ENCODE data around the gene SLC6A7. TPM values are rescaled to one million over a fixed set of nuclear protein-coding genes. Genes with fewer than 3 reads are reported as not detected.
"Not testable (repeated sequence)": the region's sequence is repeated elsewhere in the genome, so short reads cannot be mapped to it uniquely, and the experiment has no call there.

Gene SLC6A7
- total RNA-seq, 1 donor from 2014 or later = not detected

- no peak for DNase-seq
Measured at GRCh38 chr5:150219142-150219541, 29.3 kb downstream of the SLC6A7 start.

DNA sequence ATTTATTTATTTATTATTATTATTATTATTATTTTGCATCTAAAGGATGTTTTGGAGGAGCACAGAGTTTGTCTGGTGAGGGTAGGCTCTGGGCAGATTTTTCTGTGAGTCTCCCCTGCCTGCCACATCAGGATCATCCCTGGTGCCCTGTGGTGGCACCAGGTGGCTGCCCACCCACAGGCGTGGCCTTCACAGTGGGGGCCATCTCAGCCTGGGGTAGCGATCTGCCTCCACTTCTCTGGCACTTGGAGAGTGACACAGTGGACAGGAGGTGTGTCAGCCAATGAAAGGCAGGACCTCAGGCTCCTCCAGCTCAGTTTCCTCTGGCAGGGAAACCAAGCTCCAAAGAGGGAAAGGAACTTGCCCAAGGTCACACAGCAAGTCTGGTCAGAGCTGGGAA, 30.0 kb downstream of the SLC6A7 start:
- DNase-seq = no peak

DNA sequence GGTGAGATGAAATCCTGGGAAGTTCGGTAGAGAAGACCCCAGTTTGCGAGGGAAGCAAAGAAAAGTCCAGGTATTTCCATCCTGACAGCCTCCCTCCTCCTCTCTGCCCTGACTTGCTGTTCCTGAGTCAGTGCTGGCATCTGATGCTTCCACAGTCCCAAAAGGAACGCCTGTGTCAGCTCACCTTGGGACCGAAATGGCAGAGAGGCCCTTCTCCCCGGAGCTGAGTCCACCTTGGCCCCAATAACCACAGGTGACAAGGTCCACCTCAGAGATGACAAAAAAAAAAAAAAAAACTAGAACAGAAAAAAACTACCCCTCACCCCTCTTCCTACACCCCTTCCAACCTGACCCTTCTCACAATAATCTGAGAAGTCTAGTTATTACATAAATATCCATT, 31.6 kb downstream of the SLC6A7 start:
- DNase-seq = no peak

DNA sequence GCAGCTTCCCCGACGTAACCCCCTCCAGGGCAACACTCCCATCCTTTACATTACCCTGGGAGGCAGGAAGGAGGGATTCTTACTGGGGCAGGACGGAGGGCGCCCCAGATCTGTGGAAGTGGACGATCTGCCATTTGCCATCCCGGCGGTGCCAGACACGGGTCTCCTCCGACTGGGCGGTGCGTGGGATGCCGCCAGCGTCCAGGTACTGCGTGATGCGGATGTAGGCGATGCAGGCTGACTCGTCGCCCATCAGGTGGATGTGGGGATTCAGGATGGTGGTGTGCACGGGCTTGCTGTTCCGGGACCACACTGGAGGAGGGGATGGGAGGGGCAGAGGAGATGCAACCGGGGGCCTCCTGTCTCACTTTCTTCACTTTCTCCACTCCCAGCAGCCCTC, 33.0 kb downstream of the SLC6A7 start:
- no peak for DNase-seq

GRCh38 chr5:150223474-150223873, 33.6 kb downstream of the SLC6A7 start:
- no peak for DNase-seq

- no peak for DNase-seq
Measured at GRCh38 chr5:150224483-150225027, 34.7 kb downstream of the SLC6A7 start.

DNA sequence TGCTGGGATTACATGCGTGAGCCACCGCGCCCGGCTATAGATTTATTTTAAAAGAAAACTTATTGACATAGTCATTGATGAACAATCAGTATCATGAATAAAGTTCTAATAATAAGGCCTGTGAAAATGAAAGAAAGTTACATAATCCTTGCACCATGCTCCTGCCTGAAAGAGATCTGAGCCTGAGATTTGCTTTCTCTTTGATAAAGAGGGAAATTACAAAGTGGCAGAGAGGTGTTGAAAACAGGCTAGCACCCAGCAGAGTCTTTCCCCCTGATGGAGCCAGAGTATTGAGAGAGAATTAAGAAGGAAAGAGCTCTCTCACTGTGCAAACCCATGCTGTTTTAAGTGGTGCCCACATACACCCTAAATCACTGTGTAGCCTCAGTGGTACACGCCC, 37.2 kb downstream of the SLC6A7 start:
- DNase-seq = no peak

DNA sequence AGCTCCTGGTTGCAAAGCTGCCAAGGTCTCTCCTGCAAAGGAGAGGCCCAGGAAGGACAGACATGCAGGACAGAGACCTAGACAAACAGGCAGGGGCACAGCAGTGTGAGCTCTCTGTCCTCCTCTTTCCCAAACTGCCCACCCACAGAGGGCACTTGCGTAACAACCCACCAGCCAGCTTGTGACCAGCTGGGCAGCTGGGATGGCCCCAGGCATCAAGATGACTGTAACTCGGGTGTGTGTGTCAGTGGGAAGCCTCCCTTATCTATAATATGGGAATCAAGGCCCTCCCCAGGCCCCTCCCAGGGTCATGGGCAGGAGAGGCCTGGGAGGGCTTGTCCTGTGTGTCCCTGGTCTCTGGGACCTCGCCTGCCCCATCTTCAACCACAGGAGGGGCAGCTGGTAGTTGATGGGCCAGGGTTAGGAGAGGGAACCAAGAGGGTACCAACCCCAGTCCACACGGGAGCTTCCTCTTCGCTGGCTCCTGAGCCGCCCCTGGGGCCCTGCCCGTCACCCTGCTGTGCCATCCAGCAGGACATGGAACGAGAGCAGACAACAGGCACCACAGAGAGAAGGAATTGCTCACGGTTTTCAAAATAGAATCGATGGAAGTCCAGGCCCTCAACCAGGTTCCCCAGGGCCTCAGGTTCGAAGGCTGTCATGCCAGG, 37.9 kb downstream of the SLC6A7 start:
- no peak for DNase-seq

DNA sequence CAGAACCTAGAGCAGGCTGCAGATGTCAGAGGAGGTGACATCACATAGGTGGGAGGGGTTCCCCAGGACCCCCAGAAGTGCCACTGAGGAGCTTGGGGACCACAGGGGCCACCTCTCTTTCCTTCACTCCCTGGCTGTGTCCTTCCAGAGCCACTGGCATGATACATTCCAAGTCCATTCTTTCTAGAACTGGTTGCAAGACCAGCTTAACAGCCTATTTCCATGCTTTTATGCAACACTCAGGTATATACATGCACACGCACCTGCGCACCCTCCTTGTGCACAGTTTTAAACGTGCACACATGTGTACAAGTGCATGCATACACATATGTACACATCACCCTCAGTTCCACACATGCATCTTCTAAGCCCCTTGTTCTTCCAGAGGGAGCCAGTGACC, 39.7 kb downstream of the SLC6A7 start:
- DNase-seq = no peak

- DNase-seq = no peak
Measured at GRCh38 chr5:150230842-150231241, 41.0 kb downstream of the SLC6A7 start.

- not testable (repeated sequence) for DNase-seq
Measured at GRCh38 chr5:150233706-150234105, 43.8 kb downstream of the SLC6A7 start.

GRCh38 chr5:150234576-150235499, 45.0 kb downstream of the SLC6A7 start:
- no peak for DNase-seq

- DNase-seq = no peak
Measured at GRCh38 chr5:150235500-150235854, 45.6 kb downstream of the SLC6A7 start.

DNA sequence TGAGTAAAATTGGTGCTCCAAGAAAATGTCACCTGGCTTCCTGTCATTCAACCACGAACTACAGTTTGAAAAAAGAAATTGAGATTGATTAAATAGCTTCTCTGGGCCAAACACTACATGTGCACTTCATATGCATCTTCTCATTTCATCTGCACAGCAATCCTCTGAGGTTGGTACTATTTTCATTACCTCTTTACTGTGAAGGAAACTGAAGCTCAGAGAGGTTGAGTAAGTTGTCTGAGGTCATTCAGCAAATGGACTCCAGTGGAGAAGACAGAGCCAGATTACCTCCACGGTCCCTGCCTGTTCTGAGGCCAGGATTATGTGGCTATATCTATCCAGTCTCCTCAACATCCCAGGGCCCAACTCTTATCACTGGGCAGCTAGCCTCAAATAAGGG, 46.5 kb downstream of the SLC6A7 start:
- DNase-seq = no peak

- DNase-seq = no peak
Measured at GRCh38 chr5:150236981-150237754, 47.3 kb downstream of the SLC6A7 start.

GRCh38 chr5:150238646-150239045, 48.8 kb downstream of the SLC6A7 start:
- no peak for DNase-seq

- DNase-seq = no peak
Measured at GRCh38 chr5:150239099-150239793, 49.4 kb downstream of the SLC6A7 start.

- DNase-seq = no peak
Measured at GRCh38 chr5:150239794-150240122, 49.9 kb downstream of the SLC6A7 start.

DNA sequence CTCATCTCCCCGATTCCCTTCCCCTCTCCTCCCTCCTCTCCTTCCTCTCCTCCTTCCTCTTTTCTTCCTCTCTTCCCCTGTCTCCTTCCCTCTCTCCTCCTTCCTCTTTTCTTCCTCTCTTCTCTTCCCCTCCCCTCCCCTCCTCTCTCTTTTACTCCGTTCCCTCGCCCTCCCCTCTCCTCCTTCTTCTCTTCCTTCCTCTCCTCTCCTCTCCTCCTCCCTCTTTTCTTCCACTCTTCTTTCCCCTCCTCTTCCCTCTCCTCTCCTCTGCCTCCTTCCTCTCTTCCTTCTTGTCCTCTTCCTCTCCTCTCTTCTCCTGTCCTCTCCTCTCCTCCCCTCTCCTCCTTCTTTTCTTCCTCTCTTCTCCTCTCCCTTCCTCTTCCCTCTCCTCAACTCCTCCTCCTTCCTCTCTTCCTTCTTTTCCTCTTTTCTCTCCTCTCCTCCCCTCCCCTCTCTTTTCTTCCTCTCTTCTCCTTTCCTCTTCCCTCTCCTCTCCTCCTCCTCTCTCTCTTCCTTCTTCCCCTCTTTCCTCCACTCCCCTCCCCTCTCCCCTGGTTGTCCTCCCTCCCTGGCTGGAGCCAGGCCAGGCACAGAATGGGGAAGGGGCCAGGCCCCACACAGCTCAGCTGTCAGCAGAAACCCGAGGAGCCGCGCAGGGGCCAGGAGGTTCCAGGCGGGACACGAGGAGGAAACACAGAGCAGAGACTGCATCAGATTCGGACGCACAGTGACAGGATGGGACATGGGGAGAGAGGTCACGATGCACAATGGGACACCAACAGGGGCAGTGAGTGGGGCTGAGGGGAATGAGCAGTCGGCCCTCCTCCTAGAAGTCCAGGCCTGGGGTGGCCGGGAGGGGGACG, 51.7 kb downstream of the SLC6A7 start:
- peak; percentile 78 for DNase-seq

- DNase-seq = no peak
Measured at GRCh38 chr5:150242251-150242894, 52.5 kb downstream of the SLC6A7 start.

GRCh38 chr5:150243590-150243989, 53.7 kb downstream of the SLC6A7 start:
- DNase-seq = no peak
